Epithelial cell of proximal tubule (primary cell): ENCODE measurements around the gene NBEAL1. TPM values are rescaled to one million over a fixed set of nuclear protein-coding genes. Genes with fewer than 3 reads are reported as not detected.
"Not testable (repeated sequence)": the region's sequence is repeated elsewhere in the genome, so short reads cannot be mapped to it uniquely, and the experiment has no call there.

Experiments used
- DNase-seq: peaks from one replicate; pipeline ENCODE4 v3.0.0-alpha.2; 2011; ENCODE audit warnings: low read depth
- H3K4me3 ChIP-seq: 2 replicates; pipeline ENCODE4 v1.5.1; 2011; ENCODE audit warnings: low read depth, mild to moderate bottlenecking, low read length
- total RNA-seq: library from RNA; depleted of rRNA; stranded (reverse); fragments of >200 nt; gene quantifications from 2 replicates; pipeline ENCODE4 v1.2.3, GENCODE V29; 2015
- TF ChIP-seq, protein P1 (sequence below): conservative IDR thresholded peaks from 2 replicates; pipeline ENCODE4 v1.5.1; 2012; ENCODE audit warnings: low read depth, mild to moderate bottlenecking, low read length

Gene NBEAL1
- total RNA-seq, 1 donor from 2014 or later, result 11.5 TPM

DNA sequence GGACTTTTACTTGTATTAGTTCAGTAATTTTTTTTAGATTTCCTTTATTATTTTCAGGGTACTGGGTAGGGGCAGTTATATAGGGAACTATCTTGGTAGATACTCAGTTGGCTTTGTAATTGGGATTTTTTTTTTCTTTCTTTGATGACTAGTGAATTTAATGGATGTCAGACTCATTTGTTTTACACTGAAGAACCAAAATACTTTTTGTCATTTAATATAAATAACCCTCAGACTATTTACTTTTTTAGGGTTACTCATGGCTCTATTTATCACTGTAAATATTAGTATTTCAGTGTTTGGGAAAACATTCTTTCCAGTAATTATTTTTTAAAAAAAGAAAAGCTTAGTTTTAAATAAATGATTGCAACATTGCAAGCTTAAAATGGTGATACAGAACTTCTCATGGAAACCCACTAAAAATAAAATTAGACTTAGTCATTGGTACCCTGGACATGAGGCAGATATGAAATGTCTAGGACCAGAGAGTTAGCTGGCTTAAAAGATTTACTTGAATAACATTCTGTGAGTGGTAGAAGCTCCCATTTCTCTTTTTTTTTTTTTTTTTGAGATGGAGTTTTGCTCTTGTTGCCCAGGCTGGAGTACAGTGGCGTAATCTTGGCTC, 149.7 kb downstream of the NBEAL1 start:
- TF ChIP-seq, protein P1, sequence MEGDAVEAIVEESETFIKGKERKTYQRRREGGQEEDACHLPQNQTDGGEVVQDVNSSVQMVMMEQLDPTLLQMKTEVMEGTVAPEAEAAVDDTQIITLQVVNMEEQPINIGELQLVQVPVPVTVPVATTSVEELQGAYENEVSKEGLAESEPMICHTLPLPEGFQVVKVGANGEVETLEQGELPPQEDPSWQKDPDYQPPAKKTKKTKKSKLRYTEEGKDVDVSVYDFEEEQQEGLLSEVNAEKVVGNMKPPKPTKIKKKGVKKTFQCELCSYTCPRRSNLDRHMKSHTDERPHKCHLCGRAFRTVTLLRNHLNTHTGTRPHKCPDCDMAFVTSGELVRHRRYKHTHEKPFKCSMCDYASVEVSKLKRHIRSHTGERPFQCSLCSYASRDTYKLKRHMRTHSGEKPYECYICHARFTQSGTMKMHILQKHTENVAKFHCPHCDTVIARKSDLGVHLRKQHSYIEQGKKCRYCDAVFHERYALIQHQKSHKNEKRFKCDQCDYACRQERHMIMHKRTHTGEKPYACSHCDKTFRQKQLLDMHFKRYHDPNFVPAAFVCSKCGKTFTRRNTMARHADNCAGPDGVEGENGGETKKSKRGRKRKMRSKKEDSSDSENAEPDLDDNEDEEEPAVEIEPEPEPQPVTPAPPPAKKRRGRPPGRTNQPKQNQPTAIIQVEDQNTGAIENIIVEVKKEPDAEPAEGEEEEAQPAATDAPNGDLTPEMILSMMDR, result no peak
- no peak overlapping the region for H3K4me3 ChIP-seq
- no peak for DNase-seq

DNA sequence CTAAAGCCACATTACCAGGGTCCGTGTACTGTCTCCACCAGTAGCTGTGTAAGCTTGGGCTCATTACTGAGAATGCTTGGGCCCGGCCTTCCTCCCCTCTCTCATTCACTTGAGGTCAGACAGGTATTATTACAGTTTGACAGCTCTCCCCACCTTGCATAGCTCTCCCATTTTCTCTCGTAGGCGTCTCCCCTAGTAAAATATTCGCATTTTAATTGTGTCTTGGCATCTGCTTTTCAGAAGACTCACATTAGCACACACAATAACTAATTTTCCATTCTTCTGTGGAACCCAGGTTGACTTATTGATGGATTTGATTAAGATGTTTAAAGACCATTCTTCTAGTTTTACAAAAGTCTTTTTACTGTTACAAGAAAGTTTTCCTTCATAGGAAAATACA, 153.1 kb downstream of the NBEAL1 start:
- TF ChIP-seq, protein P1, result no peak
- no peak for DNase-seq
- H3K4me3 ChIP-seq, result no peak overlapping the region

DNA sequence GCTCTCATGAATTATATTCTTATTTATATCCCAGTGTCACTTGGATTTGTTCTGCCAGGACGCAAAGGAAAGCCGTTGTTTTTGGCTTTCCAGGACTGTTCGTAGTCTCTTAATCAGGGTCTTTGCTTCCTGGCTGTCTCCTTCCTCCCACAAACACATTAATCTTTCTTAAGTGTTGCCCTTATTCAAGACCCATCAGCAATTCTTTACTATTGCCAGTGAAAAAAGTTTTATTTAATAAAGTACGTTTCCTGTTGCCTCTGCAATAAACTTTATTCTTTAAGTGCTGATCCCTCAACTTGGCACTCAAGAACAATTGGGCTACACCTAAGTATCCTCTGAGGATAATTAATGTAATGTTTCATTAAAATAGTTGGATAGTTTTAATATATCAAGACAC, 155.8 kb downstream of the NBEAL1 start:
- no peak for DNase-seq
- H3K4me3 ChIP-seq, result no peak overlapping the region
- TF ChIP-seq, protein P1, result no peak

DNA sequence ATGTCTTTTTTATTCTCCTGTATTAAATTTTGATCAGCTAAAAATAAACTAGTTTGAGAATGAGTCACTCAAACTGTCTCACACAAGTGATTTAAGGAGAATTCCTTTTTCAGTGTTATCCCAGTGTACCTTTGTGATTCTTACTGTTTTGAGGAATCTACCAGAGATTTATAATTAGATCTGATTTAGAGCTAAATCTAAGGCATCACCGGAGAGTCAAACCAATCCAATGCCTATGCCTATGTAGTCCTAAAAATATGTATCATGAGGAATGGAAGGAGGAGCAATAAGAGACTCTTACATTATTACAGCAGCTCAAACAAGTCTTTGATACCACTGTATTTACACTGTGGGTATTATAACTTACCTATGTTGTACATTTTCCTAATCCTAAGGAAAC, 160.7 kb downstream of the NBEAL1 start:
- no peak overlapping the region for H3K4me3 ChIP-seq
- TF ChIP-seq, protein P1, result no peak
- DNase-seq, result no peak

DNA sequence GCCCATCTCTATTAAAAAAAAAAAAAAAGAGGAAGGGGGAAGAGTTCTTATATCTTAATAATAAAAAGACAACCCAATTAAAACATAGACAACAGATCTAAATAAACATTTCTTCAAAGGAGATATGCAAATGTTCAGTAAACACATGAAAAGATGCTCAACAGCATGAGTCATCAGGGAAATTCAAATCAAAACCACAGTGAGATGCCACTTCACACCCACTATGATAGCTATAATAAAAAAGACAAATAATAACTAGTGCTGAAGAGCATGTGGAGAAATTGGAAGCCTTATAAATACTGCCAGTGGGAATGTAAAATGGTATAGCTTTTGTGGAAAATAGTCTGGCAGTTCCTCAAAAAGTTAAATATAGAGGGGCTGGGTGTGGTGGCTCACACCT, 162.7 kb downstream of the NBEAL1 start:
- no peak for DNase-seq
- TF ChIP-seq, protein P1, result no peak
- H3K4me3 ChIP-seq, result no peak overlapping the region

DNA sequence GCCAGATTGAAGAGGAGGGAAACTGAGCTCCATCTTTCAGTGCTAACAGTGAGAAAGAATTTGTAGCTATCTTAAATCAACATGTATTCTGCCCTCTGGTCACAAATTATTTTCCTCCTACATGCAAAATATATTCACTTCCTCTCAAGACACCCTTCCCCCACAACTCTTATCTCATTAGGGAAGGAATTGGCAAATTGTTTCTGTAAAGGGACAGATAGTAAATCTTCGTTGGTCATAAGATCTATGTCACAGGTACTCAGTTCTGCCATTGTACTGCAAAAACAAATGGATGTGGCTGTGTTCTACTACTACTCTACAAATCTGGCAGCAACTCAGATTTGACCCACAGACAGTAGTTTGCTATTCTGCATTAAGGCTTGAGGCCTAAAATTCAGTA, 171.2 kb downstream of the NBEAL1 start:
- no peak overlapping the region for H3K4me3 ChIP-seq
- DNase-seq, result no peak
- TF ChIP-seq, protein P1, result no peak

DNA sequence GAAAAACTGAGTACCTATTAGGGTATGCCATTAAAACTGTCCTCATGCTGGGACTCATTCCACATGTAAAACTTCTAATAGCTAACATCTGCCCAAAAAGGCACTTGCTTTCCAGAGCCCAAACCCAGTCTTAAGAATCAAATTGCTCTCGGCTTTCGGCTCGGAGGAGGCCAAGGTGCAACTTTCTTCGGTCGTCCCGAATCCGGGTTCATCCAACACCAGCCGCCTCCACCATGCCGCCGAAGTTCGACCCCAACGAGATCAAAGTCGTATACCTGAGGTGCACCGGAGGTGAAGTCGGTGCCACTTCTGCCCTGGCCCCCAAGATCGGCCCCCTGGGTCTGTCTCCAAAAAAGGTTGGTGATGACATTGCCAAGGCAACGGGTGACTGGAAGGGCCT, 175.9 kb downstream of the NBEAL1 start:
- not testable (repeated sequence) for H3K4me3 ChIP-seq, DNase-seq

DNA sequence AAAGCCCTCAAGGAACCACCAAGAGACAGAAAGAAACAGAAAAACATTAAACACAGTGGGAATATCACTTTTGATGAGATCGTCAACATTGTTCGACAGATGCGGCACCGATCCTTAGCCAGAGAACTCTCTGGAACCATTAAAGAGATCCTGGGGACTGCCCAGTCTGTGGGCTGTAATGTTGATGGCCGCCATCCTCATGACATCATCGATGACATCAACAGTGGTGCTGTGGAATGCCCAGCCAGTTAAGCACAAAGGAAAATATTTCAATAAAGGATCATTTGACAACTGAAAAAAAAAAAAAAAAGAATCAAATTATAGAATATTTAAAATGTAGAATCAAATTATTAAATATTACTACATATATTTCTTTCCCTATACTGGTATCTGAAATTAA, 176.4 kb downstream of the NBEAL1 start:
- H3K4me3 ChIP-seq, DNase-seq: not testable (repeated sequence)
